Thyroid gland (tissue), 4 donors: Measurements from ENCODE around the gene MTHFR.

Source experiments
- POLR2A ChIP-seq, 2 donors: fragments of 450-650 bp; IDR thresholded peaks; one replicate each; pipeline ENCODE4 v1.6.1; 2017; ENCODE audit warnings: antibody characterized with exemption in 2 of 2, mild to moderate bottlenecking in 2 of 2, moderate library complexity in 1 of 2
- TF ChIP-seq, protein P1 (sequence below), 6 experiments: fragments of 200-600 bp in 3 of 6; fragments of 450-650 bp in 3 of 6; sonication (generic) in 3 of 6; IDR thresholded peaks; one replicate each; pipeline ENCODE4 v1.5.1; 2016 to 2019; ENCODE audit warnings: antibody characterized with exemption in 6 of 6, mild to moderate bottlenecking in 2 of 6, inconsistent platforms in 1 of 6, moderate library complexity in 1 of 6

DNA sequence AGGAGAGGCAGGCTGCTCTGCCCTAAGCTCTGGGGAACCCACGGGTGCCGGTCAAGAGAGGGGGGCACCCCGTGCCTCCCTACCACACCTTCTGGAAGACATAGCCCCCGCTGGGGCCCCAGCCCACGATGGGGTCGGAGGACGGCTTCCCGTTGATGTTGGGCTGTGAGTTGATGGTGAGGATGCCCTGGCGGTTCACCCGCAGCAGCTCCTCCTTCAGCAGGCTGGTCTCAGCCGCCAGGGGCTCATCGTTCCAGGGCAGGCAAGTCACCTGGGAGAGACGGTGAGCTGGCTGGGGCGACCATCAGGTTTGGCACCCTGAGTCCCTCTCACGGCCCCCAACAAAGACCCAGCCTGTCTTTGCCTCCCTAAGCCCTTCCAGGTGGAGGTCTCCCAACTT lies 11.9 kb downstream of the MTHFR start:
- TF ChIP-seq, protein P1, sequence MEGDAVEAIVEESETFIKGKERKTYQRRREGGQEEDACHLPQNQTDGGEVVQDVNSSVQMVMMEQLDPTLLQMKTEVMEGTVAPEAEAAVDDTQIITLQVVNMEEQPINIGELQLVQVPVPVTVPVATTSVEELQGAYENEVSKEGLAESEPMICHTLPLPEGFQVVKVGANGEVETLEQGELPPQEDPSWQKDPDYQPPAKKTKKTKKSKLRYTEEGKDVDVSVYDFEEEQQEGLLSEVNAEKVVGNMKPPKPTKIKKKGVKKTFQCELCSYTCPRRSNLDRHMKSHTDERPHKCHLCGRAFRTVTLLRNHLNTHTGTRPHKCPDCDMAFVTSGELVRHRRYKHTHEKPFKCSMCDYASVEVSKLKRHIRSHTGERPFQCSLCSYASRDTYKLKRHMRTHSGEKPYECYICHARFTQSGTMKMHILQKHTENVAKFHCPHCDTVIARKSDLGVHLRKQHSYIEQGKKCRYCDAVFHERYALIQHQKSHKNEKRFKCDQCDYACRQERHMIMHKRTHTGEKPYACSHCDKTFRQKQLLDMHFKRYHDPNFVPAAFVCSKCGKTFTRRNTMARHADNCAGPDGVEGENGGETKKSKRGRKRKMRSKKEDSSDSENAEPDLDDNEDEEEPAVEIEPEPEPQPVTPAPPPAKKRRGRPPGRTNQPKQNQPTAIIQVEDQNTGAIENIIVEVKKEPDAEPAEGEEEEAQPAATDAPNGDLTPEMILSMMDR (IDR thresholded peaks at IDR 0.05), result no peak
- TF ChIP-seq POLR2A (IDR thresholded peaks at IDR 0.05), result no peak
